HG03378 (cell line): ENCODE data around the gene ATAD3C.
"Not testable (repeated sequence)": the region's sequence is repeated elsewhere in the genome, so short reads cannot be mapped to it uniquely, and the experiment has no call there.

Experiments used
- ATAC-seq: cut with Tn5 transposase; IDR thresholded peaks from one replicate; pipeline ENCODE4 v1.9.1; 2021; ENCODE audit warnings: mild to moderate bottlenecking, moderate library complexity; ENCODE audit not compliant: unreplicated experiment

The ATAD3C gene

GRCh38 chr1:1449099-1449739 is at the start of gene ATAD3C:
Gene ATAD3C (plus strand): TSS chr1:1449689. CDS start chr1:1450684, 995 bp downstream.
- no peak for ATAC-seq

GRCh38 chr1:1399872-1400575 is 49.5 kb upstream of the ATAD3C start:
- no peak for ATAC-seq

GRCh38 chr1:1400576-1401456 is 48.7 kb upstream of the ATAD3C start:
- ATAC-seq, result no peak

- ATAC-seq, result no peak
Measured at GRCh38 chr1:1401457-1402010, 48.0 kb upstream of the ATAD3C start.

GRCh38 chr1:1402072-1402900 is 47.2 kb upstream of the ATAD3C start:
- no peak for ATAC-seq

- not testable (repeated sequence) for ATAC-seq
Measured at GRCh38 chr1:1402901-1403392, 46.5 kb upstream of the ATAD3C start.

GRCh38 chr1:1403653-1404052 is 45.8 kb upstream of the ATAD3C start:
- ATAC-seq, result no peak

GRCh38 chr1:1406101-1406820 is 43.2 kb upstream of the ATAD3C start:
- no peak for ATAC-seq

GRCh38 chr1:1406821-1407635 is 42.5 kb upstream of the ATAD3C start, which contains the start of gene MRPL20:
Gene MRPL20 (minus strand): TSS chr1:1407293. CDS start chr1:1407217, 76 bp downstream.
- ATAC-seq, result peak; percentile 68

GRCh38 chr1:1407636-1408318 is 41.7 kb upstream of the ATAD3C start:
- no peak for ATAC-seq

GRCh38 chr1:1410238-1410637 is 39.3 kb upstream of the ATAD3C start:
- ATAC-seq, result not testable (repeated sequence)

- ATAC-seq, result no peak
Measured at GRCh38 chr1:1411626-1412025, 37.9 kb upstream of the ATAD3C start.

GRCh38 chr1:1412311-1412902 is 37.1 kb upstream of the ATAD3C start:
- ATAC-seq, result not testable (repeated sequence)

GRCh38 chr1:1415751-1416150 is 33.7 kb upstream of the ATAD3C start:
- ATAC-seq, result no peak

GRCh38 chr1:1417396-1417795 is 32.1 kb upstream of the ATAD3C start:
- not testable (repeated sequence) for ATAC-seq

- ATAC-seq, result not testable (repeated sequence)
Measured at GRCh38 chr1:1417825-1418463, 31.5 kb upstream of the ATAD3C start.
